Measurements from ENCODE around the gene NFU1.
A peak's percentile ranks its signal among the peaks of the same experiment; 100 is the strongest.

The NFU1 gene

GRCh38 chr2:69436938-69437750 lies at the start of gene NFU1:
Gene NFU1 (minus strand): TSS chr2:69437435. CDS start chr2:69437422, 13 bp downstream.
- peak; percentile 90 for DNase-seq

- no peak for DNase-seq
Observed at GRCh38 chr2:69483696-69484095, 46.5 kb upstream of the NFU1 start.

- no peak for DNase-seq
Observed at GRCh38 chr2:69483024-69483423, 45.8 kb upstream of the NFU1 start.

GRCh38 chr2:69482471-69482870 lies 45.2 kb upstream of the NFU1 start:
- no peak for DNase-seq

GRCh38 chr2:69481421-69481820 lies 44.2 kb upstream of the NFU1 start:
- no peak for DNase-seq

GRCh38 chr2:69477627-69478026 lies 40.4 kb upstream of the NFU1 start:
- DNase-seq: no peak

- no peak for DNase-seq
Observed at GRCh38 chr2:69474688-69475087, 37.5 kb upstream of the NFU1 start.

- DNase-seq: no peak
Observed at GRCh38 chr2:69471793-69472192, 34.6 kb upstream of the NFU1 start.

GRCh38 chr2:69470911-69471310 lies 33.7 kb upstream of the NFU1 start:
- DNase-seq: no peak

- no peak for DNase-seq
Observed at GRCh38 chr2:69469784-69470183, 32.5 kb upstream of the NFU1 start.

- no peak for DNase-seq
Observed at GRCh38 chr2:69469375-69469774, 32.1 kb upstream of the NFU1 start.

- no peak for DNase-seq
Observed at GRCh38 chr2:69466728-69467127, 29.5 kb upstream of the NFU1 start.

GRCh38 chr2:69465513-69466456 lies 28.6 kb upstream of the NFU1 start:
- DNase-seq: no peak

- DNase-seq: no peak
Observed at GRCh38 chr2:69464575-69464974, 27.3 kb upstream of the NFU1 start.

- no peak for DNase-seq
Observed at GRCh38 chr2:69462780-69463179, 25.5 kb upstream of the NFU1 start.

- DNase-seq: no peak
Observed at GRCh38 chr2:69461404-69461803, 24.2 kb upstream of the NFU1 start.

- no peak for DNase-seq
Observed at GRCh38 chr2:69459936-69460335, 22.7 kb upstream of the NFU1 start.

- DNase-seq: no peak
Observed at GRCh38 chr2:69456950-69457445, 19.8 kb upstream of the NFU1 start.

GRCh38 chr2:69456154-69456553 lies 18.9 kb upstream of the NFU1 start:
- no peak for DNase-seq

GRCh38 chr2:69454976-69455375 lies 17.7 kb upstream of the NFU1 start:
- DNase-seq: no peak

- DNase-seq: no peak
Observed at GRCh38 chr2:69453475-69454129, 16.4 kb upstream of the NFU1 start.

GRCh38 chr2:69452687-69453086 lies 15.5 kb upstream of the NFU1 start:
- no peak for DNase-seq

GRCh38 chr2:69450735-69451416 lies 13.6 kb upstream of the NFU1 start:
- DNase-seq: no peak

All from CD4-positive, alpha-beta T cell treated with Interleukin-12 subunit alpha and Interleukin-12 subunit beta, for 1 hour (primary cell).